CD8-positive, alpha-beta memory T cell (primary cell): ENCODE data around the gene MYO7B. TPM values are rescaled to one million over a fixed set of nuclear protein-coding genes. Genes with fewer than 3 reads are reported as not detected.

Source experiments
- CTCF ChIA-PET: fragments of 350-600 bp; sonication (Branson Sonifier 250); formaldehyde crosslinking; loops from one replicate; lab custom pipeline; 2021; ENCODE audit warnings: antibody characterized with exemption; lab: Charles Lee
- POLR2A ChIA-PET: fragments of 350-600 bp; sonication (Branson Sonifier 250); formaldehyde crosslinking; loops from one replicate; lab custom pipeline; 2021; ENCODE audit warnings: antibody characterized with exemption; lab: Charles Lee
- DNase-seq, 5 donors: peaks; one replicate each; pipeline versions ENCODE4 v3.0.0 to v3.0.0-alpha.2; 2020 to 2022; ENCODE audit warnings: mixed read lengths in 1 of 5
- H3K27ac ChIP-seq: one replicate; pipeline ENCODE4 v1.7.0; 2013; ENCODE audit warnings: low read depth, mild to moderate bottlenecking, low read length, moderate library complexity
- H3K27me3 ChIP-seq: 2 replicates; pipeline ENCODE4 v1.7.0; 2013; ENCODE audit warnings: low read length, mild to moderate bottlenecking; ENCODE audit not compliant: insufficient read depth, poor library complexity, severe bottlenecking
- H3K36me3 ChIP-seq: 2 replicates; pipeline ENCODE4 v1.7.0; 2013; ENCODE audit warnings: mild to moderate bottlenecking, low read length, moderate library complexity; ENCODE audit not compliant: insufficient read depth
- H3K4me1 ChIP-seq: 2 replicates; pipeline ENCODE4 v1.7.0; 2013; ENCODE audit warnings: mild to moderate bottlenecking, low read length, moderate library complexity; ENCODE audit not compliant: insufficient read depth
- H3K4me3 ChIP-seq: 2 replicates; pipeline ENCODE4 v1.7.0; 2013; ENCODE audit warnings: mild to moderate bottlenecking, low read length
- H3K9me3 ChIP-seq: 2 replicates; pipeline ENCODE4 v1.7.0; 2013; ENCODE audit warnings: mild to moderate bottlenecking, low read length
- H3K27ac Mint-ChIP-seq, 8 donors: one replicate each; pipeline ENCODE4 v1.8.0; 2020 to 2021; ENCODE audit warnings: mixed read lengths in 8 of 8, mild to moderate bottlenecking in 6 of 8, inconsistent platforms in 3 of 8, moderate library complexity in 3 of 8
- H3K27me3 Mint-ChIP-seq, 2 donors: one replicate each; pipeline ENCODE4 v1.8.0; 2020 to 2021; ENCODE audit warnings: mixed read lengths in 2 of 2, mild to moderate bottlenecking in 1 of 2, moderate library complexity in 1 of 2
- H3K36me3 Mint-ChIP-seq, 3 donors: one replicate each; pipeline ENCODE4 v1.8.0; 2020 to 2021; ENCODE audit warnings: mixed read lengths in 3 of 3, inconsistent platforms in 1 of 3, mild to moderate bottlenecking in 1 of 3
- H3K4me1 Mint-ChIP-seq, 3 donors: one replicate each; pipeline ENCODE4 v1.8.0; 2020 to 2021; ENCODE audit warnings: mixed read lengths in 3 of 3, inconsistent platforms in 1 of 3, mild to moderate bottlenecking in 1 of 3
- H3K4me3 Mint-ChIP-seq, 7 donors: one replicate each; pipeline ENCODE4 v1.8.0; 2020 to 2021; ENCODE audit warnings: mixed read lengths in 7 of 7, mild to moderate bottlenecking in 6 of 7, moderate library complexity in 4 of 7, inconsistent platforms in 2 of 7
- H3K9me3 Mint-ChIP-seq, 5 donors: one replicate each; pipeline ENCODE4 v1.8.0; 2020 to 2022; ENCODE audit warnings: mixed read lengths in 5 of 5, mild to moderate bottlenecking in 3 of 5, moderate library complexity in 2 of 5, inconsistent platforms in 1 of 5
- polyA plus RNA-seq: library from polyadenylated mRNA; unstranded; fragments of 300-500 nt; fragmentation: Illumina TruSeq; gene quantifications from one replicate; pipeline ENCODE4 v1.2.3, GENCODE V29; 2021
- total RNA-seq, 2 experiments: library from RNA; stranded (reverse); gene quantifications; one replicate each; pipeline ENCODE4 v1.2.3, GENCODE V29; 2021

MYO7B gene
- total and polyA plus RNA-seq, 3 experiments from 2014 or later, result not detected

- peaks cover 17% of the 10 kb centered on the region for H3K27me3 ChIP-seq
- ChIA-PET POLR2A (no interaction called here), CTCF (no interaction called here)
- Mint-ChIP-seq H3K9me3 (no peaks in the 10 kb centered on the region), H3K27me3 (peaks cover 15 to 43% of the 10 kb centered on the region in 2 donors), H3K27ac (no peak overlapping the region), H3K4me3 (no peak overlapping the region), H3K4me1 (no peaks in the 10 kb centered on the region), H3K36me3 (no peaks in the 10 kb centered on the region)
- H3K27ac ChIP-seq, result no peak overlapping the region
- H3K4me3 ChIP-seq, result no peak overlapping the region
- no peaks in the 10 kb centered on the region for H3K9me3 ChIP-seq
- DNase-seq, result no peak
- no peaks in the 10 kb centered on the region for H3K36me3 ChIP-seq
- H3K4me1 ChIP-seq, result no peaks in the 10 kb centered on the region
These were observed 124.8 kb downstream of the MYO7B start for GRCh38 chr2:127660291-127660578.

GRCh38 chr2:127661072-127661649 is 125.7 kb downstream of the MYO7B start:
- ChIA-PET POLR2A (no interaction called here), CTCF (no interaction called here)
- H3K9me3 Mint-ChIP-seq, result no peaks in the 10 kb centered on the region
- H3K27me3 ChIP-seq, result peaks cover 17% of the 10 kb centered on the region
- no peaks in the 10 kb centered on the region for H3K36me3 ChIP-seq
- H3K27ac ChIP-seq, result no peak overlapping the region
- H3K27ac Mint-ChIP-seq, result no peak overlapping the region
- no peak overlapping the region for H3K4me3 Mint-ChIP-seq
- no peak overlapping the region for H3K4me3 ChIP-seq
- H3K4me1 Mint-ChIP-seq, result no peaks in the 10 kb centered on the region
- peaks cover 15 to 52% of the 10 kb centered on the region in 2 donors for H3K27me3 Mint-ChIP-seq
- H3K4me1 ChIP-seq, result no peaks in the 10 kb centered on the region
- DNase-seq, result no peak
- H3K36me3 Mint-ChIP-seq, result no peaks in the 10 kb centered on the region
- H3K9me3 ChIP-seq, result no peaks in the 10 kb centered on the region

- Mint-ChIP-seq H3K27me3 (peaks cover 20 to 61% of the 10 kb centered on the region in 2 donors), H3K4me3 (no peak overlapping the region), H3K4me1 (no peaks in the 10 kb centered on the region), H3K36me3 (peaks cover 0 to 1% (median 0%) of the 10 kb centered on the region in 3 donors), H3K27ac (no peak overlapping the region), H3K9me3 (no peaks in the 10 kb centered on the region)
- H3K27me3 ChIP-seq, result peaks cover 17% of the 10 kb centered on the region
- DNase-seq, result no peak
- no peak overlapping the region for H3K27ac ChIP-seq
- ChIA-PET POLR2A (no interaction called here), CTCF (no interaction called here)
- H3K9me3 ChIP-seq, result no peaks in the 10 kb centered on the region
- H3K4me1 ChIP-seq, result no peaks in the 10 kb centered on the region
- H3K36me3 ChIP-seq, result no peaks in the 10 kb centered on the region
- no peak overlapping the region for H3K4me3 ChIP-seq
These were observed 126.5 kb downstream of the MYO7B start for GRCh38 chr2:127661949-127662510.

DNA sequence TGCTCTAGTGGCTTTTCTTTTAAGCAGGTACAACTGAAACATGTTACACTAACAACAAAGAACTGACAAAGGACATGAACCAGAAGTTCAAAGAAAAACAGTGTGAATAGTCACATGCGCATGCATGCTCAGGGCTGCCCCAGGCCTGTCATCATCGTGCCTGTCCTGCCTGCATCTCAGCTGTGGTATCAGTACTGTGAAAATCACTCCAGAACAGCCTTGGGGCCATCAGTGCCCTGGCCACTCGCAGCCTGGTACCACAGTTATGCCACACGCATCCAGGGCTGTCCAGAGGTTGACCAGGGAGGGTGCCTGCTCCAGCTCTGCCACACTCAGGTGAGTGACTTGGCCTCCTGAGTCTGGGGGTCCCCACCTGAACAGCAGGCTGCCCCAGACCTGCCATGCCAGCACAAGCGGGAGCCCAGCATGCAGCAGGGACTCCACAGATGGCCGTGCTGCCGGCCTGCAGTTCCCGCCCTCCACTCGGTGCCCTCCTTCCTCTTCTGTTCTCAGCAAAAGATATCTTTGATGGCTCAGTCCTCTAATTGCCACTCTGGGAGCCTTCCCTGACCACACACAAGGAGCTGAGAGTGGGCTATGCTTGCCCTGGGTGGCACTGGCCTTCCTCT is 127.6 kb downstream of the MYO7B start:
- Histone ChIP-seq H3K4me3 (no peak overlapping the region), H3K4me1 (no peaks in the 10 kb centered on the region), H3K27ac (no peak overlapping the region), H3K27me3 (peaks cover 17% of the 10 kb centered on the region), H3K9me3 (no peaks in the 10 kb centered on the region), H3K36me3 (no peaks in the 10 kb centered on the region)
- Mint-ChIP-seq H3K4me1 (no peaks in the 10 kb centered on the region), H3K36me3 (peaks cover 0 to 1% (median 0%) of the 10 kb centered on the region in 3 donors), H3K9me3 (no peaks in the 10 kb centered on the region), H3K27me3 (peaks cover 24 to 68% of the 10 kb centered on the region in 2 donors), H3K4me3 (no peak overlapping the region), H3K27ac (no peak overlapping the region)
- no peak for DNase-seq
- ChIA-PET POLR2A (no interaction called here), CTCF (no interaction called here)

- no peak overlapping the region for H3K4me3 ChIP-seq
- no peaks in the 10 kb centered on the region for H3K4me1 Mint-ChIP-seq
- H3K27ac Mint-ChIP-seq, result no peak overlapping the region
- DNase-seq, result no peak
- peaks cover 17% of the 10 kb centered on the region for H3K27me3 ChIP-seq
- no peak overlapping the region for H3K27ac ChIP-seq
- H3K4me3 Mint-ChIP-seq, result no peak overlapping the region
- H3K27me3 Mint-ChIP-seq, result peaks cover 23 to 68% of the 10 kb centered on the region in 2 donors
- POLR2A ChIA-PET, result no interaction called here
- no peaks in the 10 kb centered on the region for H3K36me3 ChIP-seq
- no peaks in the 10 kb centered on the region for H3K9me3 ChIP-seq
- H3K36me3 Mint-ChIP-seq, result peaks cover 0 to 1% (median 0%) of the 10 kb centered on the region in 3 donors
- no peaks in the 10 kb centered on the region for H3K4me1 ChIP-seq
- CTCF ChIA-PET, result no interaction called here
- no peaks in the 10 kb centered on the region for H3K9me3 Mint-ChIP-seq
These were observed 128.1 kb downstream of the MYO7B start for GRCh38 chr2:127663566-127664064.

DNA sequence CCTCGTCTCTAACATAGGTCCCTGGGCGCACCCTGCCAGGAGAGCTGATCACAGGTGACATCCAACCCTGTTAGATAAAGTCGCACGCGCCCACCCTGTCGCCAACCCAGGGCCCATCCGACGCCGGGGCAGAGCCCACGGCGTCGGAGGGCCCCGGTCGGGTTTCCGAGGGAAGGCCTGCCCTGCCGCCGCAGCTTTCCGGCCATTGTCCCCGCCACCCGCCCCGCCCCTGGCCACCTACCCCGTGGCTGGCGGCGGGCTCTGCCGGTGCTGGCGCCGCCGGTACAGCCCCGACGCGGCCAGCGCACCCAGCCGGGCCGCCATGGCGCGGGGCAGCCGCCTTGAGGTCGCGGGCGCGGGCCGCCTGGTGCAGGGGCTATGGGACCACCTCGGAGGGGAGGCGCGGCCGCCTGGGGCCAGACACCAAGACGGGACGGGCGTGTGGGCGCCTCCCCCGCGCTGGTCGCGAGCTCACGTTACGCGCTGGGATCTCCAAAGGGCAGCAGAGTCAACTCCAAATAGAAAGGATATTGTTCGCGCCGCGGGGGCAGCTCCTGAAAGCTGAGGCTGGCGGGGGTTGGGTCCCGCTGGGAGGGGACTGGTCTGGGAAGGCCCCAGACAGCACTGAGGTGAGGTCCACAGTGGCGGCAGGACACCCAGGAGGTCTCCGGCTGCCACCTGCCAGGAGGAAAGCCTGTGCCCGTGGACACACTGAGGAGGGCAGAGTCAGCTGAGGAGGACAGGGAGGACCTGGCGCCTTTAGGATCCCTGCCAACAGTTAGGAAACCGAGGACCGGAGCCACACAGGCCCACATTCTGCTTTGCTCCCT is 128.8 kb downstream of the MYO7B start:
- H3K27me3 Mint-ChIP-seq, result peaks cover 27 to 72% of the 10 kb centered on the region in 2 donors
- H3K4me3 Mint-ChIP-seq, result no peak overlapping the region
- Histone ChIP-seq H3K27ac (no peak overlapping the region), H3K4me1 (no peaks in the 10 kb centered on the region), H3K4me3 (no peak overlapping the region), H3K27me3 (peaks cover 22% of the 10 kb centered on the region), H3K36me3 (no peaks in the 10 kb centered on the region), H3K9me3 (no peaks in the 10 kb centered on the region)
- CTCF ChIA-PET, result no interaction called here
- no peaks in the 10 kb centered on the region for H3K9me3 Mint-ChIP-seq
- no peak for DNase-seq
- H3K4me1 Mint-ChIP-seq, result no peaks in the 10 kb centered on the region
- peaks cover 0 to 1% (median 0%) of the 10 kb centered on the region in 3 donors for H3K36me3 Mint-ChIP-seq
- H3K27ac Mint-ChIP-seq, result no peak overlapping the region
- POLR2A ChIA-PET, result no interaction called here

GRCh38 chr2:127664895-127665225 is 129.4 kb downstream of the MYO7B start:
- Mint-ChIP-seq H3K27ac (no peak overlapping the region), H3K4me3 (no peak overlapping the region), H3K9me3 (no peaks in the 10 kb centered on the region), H3K36me3 (peaks cover 0 to 1% (median 0%) of the 10 kb centered on the region in 3 donors), H3K27me3 (peaks cover 29 to 75% of the 10 kb centered on the region in 2 donors), H3K4me1 (no peaks in the 10 kb centered on the region)
- ChIA-PET CTCF (no interaction called here), POLR2A (no interaction called here)
- DNase-seq, result no peak
- Histone ChIP-seq H3K36me3 (no peaks in the 10 kb centered on the region), H3K4me1 (no peaks in the 10 kb centered on the region), H3K27ac (no peak overlapping the region), H3K27me3 (peaks cover 22% of the 10 kb centered on the region), H3K4me3 (no peak overlapping the region), H3K9me3 (no peaks in the 10 kb centered on the region)
